CD4-positive, alpha-beta memory T cell (primary cell): ENCODE measurements around the gene PSMD12. TPM values are rescaled to one million over a fixed set of nuclear protein-coding genes. Genes with fewer than 3 reads are reported as not detected.

ENCODE experiments used
- polyA plus RNA-seq, 2 donors: library from polyadenylated mRNA; unstranded; fragments of 300-500 nt; fragmentation: Illumina TruSeq; gene quantifications; one replicate each; pipeline ENCODE4 v1.2.3, GENCODE V29; 2021
- total RNA-seq, 2 experiments: library from RNA; stranded (reverse); gene quantifications; one replicate each; pipeline ENCODE4 v1.2.3, GENCODE V29; 2021

Gene PSMD12
- total and polyA plus RNA-seq, 4 experiments from 2014 or later, result 34.5 to 49.8 (median 47.8) TPM

Other genes with a start within 250 kb of the PSMD12 start
- 100 to 1,000 TPM; 100 to 104 TPM for gene HELZ, start 121.4 kb downstream of the PSMD12 start, total RNA-seq
- gene HELZ, start 121.4 kb downstream of the PSMD12 start, polyA plus RNA-seq, result 10 to 100 TPM; 32.0 to 72.3 TPM
- gene PITPNC1, start 10.7 kb upstream of the PSMD12 start, total RNA-seq, result 10 to 100 TPM; 68.4 to 71.2 TPM
- gene PITPNC1, start 10.7 kb upstream of the PSMD12 start, polyA plus RNA-seq, result 100 to 1,000 TPM; 109 to 124 TPM